ENCODE measurements around the gene TNFSF15.

Gene TNFSF15

GRCh38 chr9:114787781-114788498 lies 17.9 kb downstream of the TNFSF15 start:
- DNase-seq (ENCODE audit: low read depth), result no peak

DNA sequence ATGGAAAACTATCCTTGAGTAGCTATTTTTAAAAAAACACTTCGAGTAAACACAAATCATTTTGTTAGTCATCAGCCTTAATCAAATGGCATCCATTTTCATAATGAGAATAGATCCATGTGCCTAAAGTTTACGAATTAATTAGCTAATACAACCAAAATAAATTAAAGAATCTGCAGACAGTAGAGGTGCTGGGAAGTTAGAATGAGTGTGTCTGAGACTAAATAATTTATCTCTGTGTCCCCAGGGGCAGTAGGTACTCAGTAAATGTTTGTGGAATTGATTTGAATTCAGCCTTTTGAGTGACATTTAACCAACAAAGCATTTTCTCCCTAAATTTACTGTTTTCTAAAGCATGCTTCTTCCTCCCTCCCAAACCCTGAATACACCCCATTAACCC lies 18.6 kb downstream of the TNFSF15 start:
- DNase-seq (ENCODE audit: low read depth), result no peak

DNA sequence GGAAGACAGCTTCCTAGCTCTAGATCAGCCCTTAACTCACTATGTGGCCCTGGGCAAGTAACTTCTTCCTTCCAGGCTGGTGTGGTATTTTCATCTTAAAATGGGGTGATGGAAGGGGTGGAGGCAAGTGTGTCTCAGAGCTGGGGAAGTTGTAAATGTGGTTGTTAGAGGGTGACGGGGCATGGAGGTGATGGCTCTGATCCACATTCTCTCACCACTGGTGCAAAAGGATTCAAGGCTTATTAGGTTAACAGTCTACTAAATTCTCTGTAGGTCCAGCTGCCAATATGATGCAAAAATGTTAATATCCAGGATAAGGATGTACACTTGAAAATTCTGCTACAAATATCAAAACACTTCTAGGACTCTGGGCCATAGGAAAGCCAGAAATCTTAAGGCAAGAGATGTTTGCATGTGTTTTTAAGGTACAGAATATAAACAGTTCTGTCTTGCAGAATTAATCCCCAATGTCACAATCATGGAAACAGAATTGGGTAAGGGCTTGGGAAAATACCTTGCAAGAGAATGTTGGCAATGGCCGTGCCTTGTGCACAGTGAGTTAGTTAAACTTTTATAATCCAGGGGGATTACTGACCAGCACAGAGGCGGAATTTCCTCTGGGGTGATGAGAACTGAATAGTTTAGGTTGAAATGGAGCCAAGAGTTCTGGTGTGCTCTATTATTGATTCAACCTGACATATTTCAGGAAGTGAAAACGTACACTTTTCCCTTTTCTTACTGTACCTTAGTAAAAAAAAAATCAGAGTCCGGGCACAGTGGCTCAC lies 19.8 kb downstream of the TNFSF15 start:
- no peak for DNase-seq (ENCODE audit: low read depth)

- DNase-seq (ENCODE audit: low read depth), result no peak
Observed at GRCh38 chr9:114784721-114785279, 21.0 kb downstream of the TNFSF15 start.

GRCh38 chr9:114782586-114782985 lies 23.3 kb downstream of the TNFSF15 start:
- DNase-seq (ENCODE audit: low read depth), result no peak

GRCh38 chr9:114779352-114779845 lies 26.4 kb downstream of the TNFSF15 start:
- no peak for DNase-seq (ENCODE audit: low read depth)

- DNase-seq (ENCODE audit: low read depth), result peak; percentile 11
Observed at GRCh38 chr9:114777821-114778609, 27.8 kb downstream of the TNFSF15 start.

GRCh38 chr9:114776683-114777399 lies 29.0 kb downstream of the TNFSF15 start:
- DNase-seq (ENCODE audit: low read depth), result no peak

DNA sequence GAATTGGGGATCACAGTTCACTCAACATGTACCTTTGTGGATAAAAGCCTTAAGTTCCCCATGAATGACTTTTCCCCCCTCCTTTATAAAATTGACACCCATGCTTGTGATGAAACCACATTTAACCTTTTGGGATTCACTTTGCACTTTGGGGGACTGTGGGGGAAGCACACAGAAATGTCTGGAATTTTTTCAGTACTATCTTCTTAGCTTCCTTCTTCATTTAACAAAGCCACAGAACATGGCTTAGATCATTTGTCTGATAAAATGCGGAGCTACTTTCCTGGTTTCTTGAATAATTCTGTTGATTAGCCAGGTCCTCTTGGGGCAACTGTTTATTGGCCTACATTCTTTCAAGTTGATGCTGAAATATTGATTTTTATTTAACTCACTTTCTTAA lies 29.9 kb downstream of the TNFSF15 start:
- no peak for DNase-seq (ENCODE audit: low read depth)

GRCh38 chr9:114775121-114775520 lies 30.7 kb downstream of the TNFSF15 start:
- DNase-seq (ENCODE audit: low read depth), result no peak

GRCh38 chr9:114774524-114774923 lies 31.3 kb downstream of the TNFSF15 start:
- no peak for DNase-seq (ENCODE audit: low read depth)

GRCh38 chr9:114771889-114772288 lies 34.0 kb downstream of the TNFSF15 start:
- DNase-seq (ENCODE audit: low read depth), result no peak

DNA sequence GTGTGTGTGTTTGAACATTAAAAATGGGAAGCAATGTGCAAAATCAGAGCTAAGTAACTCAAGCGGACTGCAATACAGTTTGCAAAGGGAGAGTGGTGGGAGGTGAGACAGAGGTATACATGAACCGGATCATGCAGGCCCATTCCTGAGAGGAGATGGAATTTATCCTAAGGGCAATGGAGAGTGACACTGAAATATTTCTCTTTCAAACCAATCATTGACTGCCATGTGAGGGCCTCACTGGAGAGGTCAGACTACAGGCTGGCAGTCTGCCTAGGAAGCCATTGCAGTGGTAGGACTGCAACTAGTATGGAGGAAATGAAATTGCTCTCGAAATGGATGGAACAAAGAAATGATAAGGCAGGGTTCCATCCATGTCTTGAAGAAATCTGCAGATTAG lies 34.8 kb downstream of the TNFSF15 start:
- no peak for DNase-seq (ENCODE audit: low read depth)

DNA sequence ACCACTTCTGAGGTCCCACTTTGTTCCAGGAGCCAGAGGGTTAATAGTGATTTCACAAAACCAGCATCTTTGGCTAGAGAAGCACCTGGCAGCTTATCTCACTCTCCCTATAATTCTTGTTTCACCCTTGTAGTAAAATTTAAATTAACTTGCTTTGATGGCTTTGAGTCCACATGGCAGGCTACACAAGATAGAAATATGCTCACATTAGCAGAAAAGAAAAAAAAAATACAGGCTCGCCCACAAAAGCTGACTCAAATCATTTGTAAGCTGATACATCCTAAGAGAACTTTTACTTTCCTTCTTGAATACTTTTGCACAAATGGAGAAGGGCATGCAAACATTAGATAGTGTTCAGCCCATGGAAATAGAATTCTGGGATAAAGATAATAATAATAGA lies 36.2 kb downstream of the TNFSF15 start:
- DNase-seq (ENCODE audit: low read depth), result no peak

DNA sequence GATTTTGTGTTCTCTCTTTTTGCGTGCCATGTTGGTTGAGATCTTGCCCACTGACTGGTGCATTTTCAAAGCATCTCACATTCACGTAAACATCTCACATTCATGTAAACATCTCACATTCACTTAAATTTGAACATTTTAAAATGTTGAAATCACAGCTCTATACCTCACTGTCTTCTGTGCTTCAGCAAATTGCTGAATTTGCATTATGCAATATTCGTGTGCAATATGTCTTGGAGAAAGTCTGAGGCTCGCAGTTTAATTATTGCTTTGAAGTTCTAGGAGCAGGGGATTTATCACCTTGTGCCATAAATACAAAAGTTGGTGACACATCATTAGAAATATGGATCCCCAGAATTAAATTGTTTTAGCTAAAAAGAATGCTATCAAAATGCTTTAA lies 42.6 kb downstream of the TNFSF15 start:
- no peak for DNase-seq (ENCODE audit: low read depth)

DNA sequence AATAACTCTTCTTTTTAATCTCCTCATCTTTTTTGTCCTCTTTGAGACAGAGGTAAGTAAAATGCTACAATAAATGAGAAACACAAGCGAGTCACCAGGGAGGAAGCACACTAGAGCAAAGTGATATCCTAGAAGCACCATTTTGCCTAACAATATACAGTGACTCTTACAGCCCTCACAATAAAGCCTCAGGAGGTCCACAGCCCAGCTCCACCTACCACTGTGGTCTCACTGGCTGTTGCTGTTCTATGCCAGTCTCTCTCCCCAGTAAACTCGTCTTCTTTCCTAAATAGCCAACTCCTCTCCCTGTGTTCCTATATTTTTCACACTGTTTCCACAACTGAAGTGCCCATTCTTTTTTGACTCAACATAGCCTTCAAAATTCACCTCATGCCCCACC lies 44.3 kb downstream of the TNFSF15 start:
- no peak for DNase-seq (ENCODE audit: low read depth)

- DNase-seq (ENCODE audit: low read depth), result no peak
Observed at GRCh38 chr9:114759512-114760341, 46.1 kb downstream of the TNFSF15 start.

- no peak for DNase-seq (ENCODE audit: low read depth)
Observed at GRCh38 chr9:114757984-114758383, 47.9 kb downstream of the TNFSF15 start.

DNA sequence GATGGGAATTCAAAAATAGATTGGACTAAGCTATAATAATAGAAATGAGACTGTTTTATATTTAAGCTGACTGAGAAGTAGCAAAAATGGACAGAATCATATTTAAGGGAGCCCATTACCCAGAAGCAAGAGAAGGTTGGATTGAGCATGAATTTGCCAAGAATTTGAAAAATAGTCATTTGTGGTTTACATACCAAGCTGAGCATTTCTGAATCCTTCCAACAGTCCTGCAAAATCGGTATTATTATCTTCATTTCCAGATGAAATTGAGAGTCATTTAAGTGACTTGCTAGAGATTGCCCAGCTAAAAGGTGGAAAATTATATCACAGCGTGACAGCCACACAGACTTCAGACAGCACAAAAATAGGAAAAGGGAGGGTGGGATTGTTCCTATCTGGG lies 48.4 kb downstream of the TNFSF15 start:
- no peak for DNase-seq (ENCODE audit: low read depth)

DNA sequence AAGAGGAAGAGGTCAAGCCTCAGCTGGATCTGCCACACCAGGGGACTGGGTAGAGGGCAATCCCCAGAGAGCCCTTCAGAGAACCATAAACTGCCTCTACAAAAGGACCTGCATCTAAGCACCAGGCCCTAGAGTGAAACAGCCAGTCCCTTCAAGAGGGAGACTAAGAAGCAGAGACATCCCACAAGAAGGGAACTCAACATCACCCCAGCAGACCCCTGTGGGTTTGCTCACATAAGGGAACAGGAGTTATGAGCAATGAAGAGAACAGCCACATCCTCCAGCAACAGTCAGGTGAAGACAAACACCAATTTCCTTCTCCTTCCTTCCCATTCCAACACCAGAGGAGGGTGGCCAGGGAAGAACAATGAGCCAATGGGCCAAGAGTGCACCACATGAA lies 48.9 kb downstream of the TNFSF15 start:
- DNase-seq (ENCODE audit: low read depth), result no peak

GRCh38 chr9:114754581-114754980 lies 51.3 kb downstream of the TNFSF15 start:
- no peak for DNase-seq (ENCODE audit: low read depth)

Measured in stimulated activated CD8-positive, alpha-beta memory T cell treated with anti-CD3 and anti-CD28 coated beads, Interleukin-15, amount 100 ng/mL, for 1 hour (primary cell).